Activated B cell treated with CpG ODN at 0.5 μM for 24 hours (primary cell): Measurements from ENCODE around the gene RPS6KB2. TPM values are rescaled to one million over a fixed set of nuclear protein-coding genes. Genes with fewer than 3 reads are reported as not detected.
"Not testable (repeated sequence)": the region's sequence is repeated elsewhere in the genome, so short reads cannot be mapped to it uniquely, and the experiment has no call there.

Experiments used
- ATAC-seq: fragments of 200-7000 bp; cut with Tn5 transposase; one replicate; pipeline ENCODE4 v1.10.0; 2021; ENCODE audit warnings: low read depth, mild to moderate bottlenecking, moderate library complexity
- CTCF ChIA-PET: fragments of 350-600 bp; sonication (Branson Sonifier 250); formaldehyde crosslinking; loops from one replicate; lab custom pipeline; 2021; ENCODE audit warnings: antibody characterized with exemption; lab: Charles Lee
- POLR2A ChIA-PET: fragments of 350-600 bp; sonication (Branson Sonifier 250); formaldehyde crosslinking; loops from one replicate; lab custom pipeline; 2021; ENCODE audit warnings: antibody characterized with exemption; lab: Charles Lee
- DNase-seq: peaks from one replicate; pipeline ENCODE4 v3.0.0; 2022
- H3K27ac Mint-ChIP-seq: one replicate; pipeline ENCODE4 v1.8.0; 2020; ENCODE audit warnings: mixed read lengths
- H3K27me3 Mint-ChIP-seq: one replicate; pipeline ENCODE4 v1.8.0; 2021; ENCODE audit warnings: mixed read lengths
- H3K36me3 Mint-ChIP-seq: one replicate; pipeline ENCODE4 v1.8.0; 2021; ENCODE audit warnings: low read depth, mixed read lengths
- H3K4me1 Mint-ChIP-seq: one replicate; pipeline ENCODE4 v1.8.0; 2021; ENCODE audit warnings: mixed read lengths
- H3K4me3 Mint-ChIP-seq: one replicate; pipeline ENCODE4 v1.8.0; 2020; ENCODE audit warnings: mild to moderate bottlenecking, mixed read lengths
- H3K9me3 Mint-ChIP-seq: one replicate; pipeline ENCODE4 v1.8.0; 2020; ENCODE audit warnings: mixed read lengths
- CTCF ChIP-seq: fragments of 200-600 bp; IDR thresholded peaks from one replicate; pipeline ENCODE4 v1.8.0; 2022; ENCODE audit warnings: antibody characterized with exemption, mild to moderate bottlenecking
- intact Hi-C: fragments of 100-400 bp; cut with micrococcal nuclease; formaldehyde crosslinking; loops from one replicate; pipeline ENCODE4 v1.15.1; 2024
- total RNA-seq: library from RNA; stranded (reverse); gene quantifications from 2 replicates; pipeline ENCODE4 v1.2.3, GENCODE V29; 2022

The RPS6KB2 gene
- total RNA-seq, 1 donor from 2014 or later: 74.5 TPM

GRCh38 chr11:67464411-67465188, 36.3 kb downstream of the RPS6KB2 start:
- Mint-ChIP-seq H3K27me3 (no peaks in the 10 kb centered on the region), H3K4me3 (peak overlapping the region; percentile 88), H3K9me3 (no peaks in the 10 kb centered on the region), H3K36me3 (peaks cover 11% of the 10 kb centered on the region), H3K4me1 (peaks cover 77% of the 10 kb centered on the region), H3K27ac (peak overlapping the region; percentile 94)
- intact Hi-C loops: loop anchor here (1.0 kb wide), 8 partner anchors 18 to 111 kb away; partner anchors contain the start of genes CDK2AP2, POLD4, PPP1CA and PTPRCAP
- peak; percentile 71 for ATAC-seq
- DNase-seq: peak; percentile 83
- ChIA-PET CTCF (interaction anchor here (0.7 to 1.7 kb wide), 3 partner anchors 27 to 63 kb away, joined by 3 to 6 read pairs (median 3); partner anchors contain the start of genes PPP1CA and PTPRCAP), POLR2A (interaction anchor here (0.7 to 33.4 kb wide), 19 partner anchors 15 to 225 kb away, joined by 3 to 1417 read pairs (median 4); partner anchors contain the start of genes AIP, CLCF1, CORO1B and POLD4)
- TF ChIP-seq CTCF: no peak

- Mint-ChIP-seq H3K4me1 (peaks cover 76% of the 10 kb centered on the region), H3K27me3 (no peaks in the 10 kb centered on the region), H3K9me3 (no peaks in the 10 kb centered on the region), H3K4me3 (peak overlapping the region; percentile 88), H3K36me3 (peaks cover 11% of the 10 kb centered on the region), H3K27ac (peak overlapping the region; percentile 94)
- ChIA-PET POLR2A (interaction anchor here (0.7 to 33.4 kb wide), 19 partner anchors 14 to 225 kb away, joined by 3 to 1417 read pairs (median 4); partner anchors contain the start of genes AIP, CLCF1, CORO1B and POLD4), CTCF (interaction anchor here (0.7 to 1.7 kb wide), 3 partner anchors 27 to 64 kb away, joined by 3 to 6 read pairs (median 3); partner anchors contain the start of genes PPP1CA and PTPRCAP)
- DNase-seq (no peak), ATAC-seq (no peak)
- intact Hi-C loops: no loop called here
- TF ChIP-seq CTCF: no peak
Measured at GRCh38 chr11:67465189-67465510, 36.9 kb downstream of the RPS6KB2 start.

- intact Hi-C loops, H3K27me3 Mint-ChIP-seq, ATAC-seq, DNase-seq, H3K9me3 Mint-ChIP-seq: not testable (repeated sequence)
- Mint-ChIP-seq H3K36me3 (peaks cover 11% of the 10 kb centered on the region), H3K4me3 (peak overlapping the region; percentile 88), H3K27ac (peak overlapping the region; percentile 94), H3K4me1 (peaks cover 75% of the 10 kb centered on the region)
- CTCF ChIA-PET: interaction anchor here (0.7 to 1.7 kb wide), 3 partner anchors 28 to 64 kb away, joined by 3 to 6 read pairs (median 3); partner anchors contain the start of genes PPP1CA and PTPRCAP
- POLR2A ChIA-PET: interaction anchor here (0.7 to 33.4 kb wide), 16 partner anchors 18 to 226 kb away, joined by 3 to 1417 read pairs (median 4); partner anchors contain the start of genes AIP, CLCF1, CORO1B and POLD4
Measured at GRCh38 chr11:67465530-67465929, 37.2 kb downstream of the RPS6KB2 start.

- ChIA-PET POLR2A (interaction anchor here (0.7 to 33.4 kb wide), 10 partner anchors 7 to 227 kb away, joined by 3 to 1417 read pairs (median 13); partner anchors contain the start of genes CORO1B, PPP1CA, PTPRCAP and RPS6KB2), CTCF (interaction anchor here (1.7 kb wide), 1 partner anchor 65 kb away, joined by 6 read pairs; the partner anchor contains the start of gene PPP1CA)
- Mint-ChIP-seq H3K4me1 (peaks cover 68% of the 10 kb centered on the region), H3K36me3 (peaks cover 11% of the 10 kb centered on the region), H3K27ac (peak overlapping the region; percentile 63), H3K9me3 (no peaks in the 10 kb centered on the region), H3K4me3 (no peak overlapping the region), H3K27me3 (no peaks in the 10 kb centered on the region)
- no peak for ATAC-seq
- no peak for DNase-seq
- no peak for TF ChIP-seq CTCF
- intact Hi-C loops: no loop called here
Measured at GRCh38 chr11:67466367-67466766, 38.1 kb downstream of the RPS6KB2 start.

GRCh38 chr11:67466962-67467771, 38.9 kb downstream of the RPS6KB2 start:
- no peaks in the 10 kb centered on the region for H3K27me3 Mint-ChIP-seq
- H3K4me1 Mint-ChIP-seq: peaks cover 63% of the 10 kb centered on the region
- H3K4me3 Mint-ChIP-seq: peak overlapping the region; percentile 89
- peaks cover 11% of the 10 kb centered on the region for H3K36me3 Mint-ChIP-seq
- intact Hi-C loops: no loop called here
- H3K9me3 Mint-ChIP-seq: no peaks in the 10 kb centered on the region
- ATAC-seq (no peak), DNase-seq (no peak)
- TF ChIP-seq CTCF: no peak
- CTCF ChIA-PET: interaction anchor here (1.3 to 1.4 kb wide), 2 partner anchors 17 to 48 kb away, joined by 3 read pairs; no protein-coding TSS in a partner anchor
- POLR2A ChIA-PET: interaction anchor here (0.6 to 33.4 kb wide), 12 partner anchors 8 to 856 kb away, joined by 3 to 1417 read pairs (median 8); partner anchors contain the start of genes AIP, CORO1B, PPP1CA and PTPRCAP
- peak overlapping the region; percentile 91 for H3K27ac Mint-ChIP-seq
